ENCODE results near the gene LHFPL4.

Gene LHFPL4

GRCh38 chr3:9491506-9491905 is 62.1 kb downstream of the LHFPL4 start:
- ChIA-PET CTCF (no interaction called here), POLR2A (interaction anchor here (0.6 kb wide), 1 partner anchor 10 kb away, joined by 3 read pairs; no protein-coding TSS in a partner anchor)
- TF ChIP-seq PKNOX1 (IDR thresholded peaks at IDR 0.05), result no peak
- TF ChIP-seq ZNF384 (IDR thresholded peaks at IDR 0.05), result peak; percentile 25; the same call in 1 of the 2 replicates
- TF ChIP-seq ARNT (IDR thresholded peaks at IDR 0.05), result no peak
- TF ChIP-seq CTBP1 (IDR thresholded peaks at IDR 0.05; ENCODE audit: borderline replicate concordance), result no peak
- no peak for TF ChIP-seq SUZ12 (IDR thresholded peaks at IDR 0.05)
- no peak for DNase-seq (ENCODE audit: extremely low spot score)

- ChIA-PET CTCF (no interaction called here), POLR2A (no interaction called here)
- no peak for DNase-seq (ENCODE audit: extremely low spot score)
Measured at GRCh38 chr3:9485248-9485647, 68.4 kb downstream of the LHFPL4 start.

GRCh38 chr3:9480265-9480664 is 73.4 kb downstream of the LHFPL4 start:
- CTCF ChIA-PET, result interaction anchor here (1.0 kb wide), 1 partner anchor 20 kb away, joined by 5 read pairs; no protein-coding TSS in a partner anchor
- POLR2A ChIA-PET, result no interaction called here
- TF ChIP-seq CTBP1 (IDR thresholded peaks at IDR 0.05; ENCODE audit: borderline replicate concordance) (no peak), NFRKB (IDR thresholded peaks at IDR 0.05) (no peak), SUZ12 (IDR thresholded peaks at IDR 0.05) (no peak), PKNOX1 (IDR thresholded peaks at IDR 0.05) (no peak), L3MBTL2 (conservative IDR thresholded peaks at IDR 0.05) (no peak), SP1 (IDR thresholded peaks at IDR 0.05) (no peak), BHLHE40 (IDR thresholded peaks at IDR 0.05; ENCODE audit: borderline replicate concordance) (no peak), ZNF384 (IDR thresholded peaks at IDR 0.05) (no peak), ELF4 (IDR thresholded peaks at IDR 0.05) (no peak), FOXK2 (IDR thresholded peaks at IDR 0.05) (no peak), LEF1 (IDR thresholded peaks at IDR 0.05; ENCODE audit: borderline replicate concordance) (no peak), FOXM1 (IDR thresholded peaks at IDR 0.05; ENCODE audit: borderline replicate concordance) (no peak), ARNT (IDR thresholded peaks at IDR 0.05) (no peak)
- DNase-seq (ENCODE audit: extremely low spot score), result no peak

More at GRCh38 chr3:9485248-9485647, 68.4 kb downstream of the LHFPL4 start:
- TF ChIP-seq PKNOX1 (IDR thresholded peaks at IDR 0.05) (peak; percentile 23; the same call in 1 of the 2 replicates), FOXM1 (IDR thresholded peaks at IDR 0.05; ENCODE audit: borderline replicate concordance) (no peak)

GRCh38 chr3:9476935-9477334 is 76.7 kb downstream of the LHFPL4 start:
- no peak for DNase-seq (ENCODE audit: extremely low spot score)
- CTCF ChIA-PET, result no interaction called here
- POLR2A ChIA-PET, result no interaction called here
- TF ChIP-seq L3MBTL2 (conservative IDR thresholded peaks at IDR 0.05) (no peak), FOXA1 (IDR thresholded peaks at IDR 0.05) (no peak), SP1 (IDR thresholded peaks at IDR 0.05) (no peak), LEF1 (IDR thresholded peaks at IDR 0.05; ENCODE audit: borderline replicate concordance) (no peak), SUZ12 (IDR thresholded peaks at IDR 0.05) (no peak), TARDBP (IDR thresholded peaks at IDR 0.05) (no peak), CTBP1 (IDR thresholded peaks at IDR 0.05; ENCODE audit: borderline replicate concordance) (no peak)

- ChIA-PET CTCF (no interaction called here), POLR2A (no interaction called here)
- TF ChIP-seq NFRKB (IDR thresholded peaks at IDR 0.05) (no peak), TARDBP (IDR thresholded peaks at IDR 0.05) (no peak), LEF1 (IDR thresholded peaks at IDR 0.05; ENCODE audit: borderline replicate concordance) (no peak), SP1 (IDR thresholded peaks at IDR 0.05) (no peak), PKNOX1 (IDR thresholded peaks at IDR 0.05) (no peak), FOXM1 (IDR thresholded peaks at IDR 0.05; ENCODE audit: borderline replicate concordance) (no peak), L3MBTL2 (conservative IDR thresholded peaks at IDR 0.05) (no peak), SUZ12 (IDR thresholded peaks at IDR 0.05) (no peak), ELF4 (IDR thresholded peaks at IDR 0.05) (no peak), HDGF (IDR thresholded peaks at IDR 0.05; ENCODE audit: borderline replicate concordance) (no peak), ARNT (IDR thresholded peaks at IDR 0.05) (no peak), FOXA1 (IDR thresholded peaks at IDR 0.05) (no peak), CTBP1 (IDR thresholded peaks at IDR 0.05; ENCODE audit: borderline replicate concordance) (no peak), ZNF384 (IDR thresholded peaks at IDR 0.05) (no peak), FOXK2 (IDR thresholded peaks at IDR 0.05) (no peak)
- DNase-seq (ENCODE audit: extremely low spot score), result no peak
Measured at GRCh38 chr3:9474482-9474881, 79.1 kb downstream of the LHFPL4 start.

GRCh38 chr3:9473496-9474065 is 80.0 kb downstream of the LHFPL4 start:
- DNase-seq (ENCODE audit: extremely low spot score), result no peak
- no peak for TF ChIP-seq NFRKB (IDR thresholded peaks at IDR 0.05)
- TF ChIP-seq LEF1 (IDR thresholded peaks at IDR 0.05; ENCODE audit: borderline replicate concordance), result no peak
- no peak for TF ChIP-seq FOXM1 (IDR thresholded peaks at IDR 0.05; ENCODE audit: borderline replicate concordance)
- ChIA-PET CTCF (no interaction called here), POLR2A (no interaction called here)
